Measurements from ENCODE around the gene BICC1. TPM values are rescaled to one million over a fixed set of nuclear protein-coding genes. Genes with fewer than 3 reads are reported as not detected.
A peak's percentile ranks its signal among the peaks of the same experiment; 100 is the strongest.

Gene BICC1
- total RNA-seq, 1 donor from 2014 or later, result 609 TPM

- peak; percentile 85 for DNase-seq (ENCODE audit: low read depth)
Observed at GRCh38 chr10:58651040-58651439, 138.4 kb downstream of the BICC1 start.

DNA sequence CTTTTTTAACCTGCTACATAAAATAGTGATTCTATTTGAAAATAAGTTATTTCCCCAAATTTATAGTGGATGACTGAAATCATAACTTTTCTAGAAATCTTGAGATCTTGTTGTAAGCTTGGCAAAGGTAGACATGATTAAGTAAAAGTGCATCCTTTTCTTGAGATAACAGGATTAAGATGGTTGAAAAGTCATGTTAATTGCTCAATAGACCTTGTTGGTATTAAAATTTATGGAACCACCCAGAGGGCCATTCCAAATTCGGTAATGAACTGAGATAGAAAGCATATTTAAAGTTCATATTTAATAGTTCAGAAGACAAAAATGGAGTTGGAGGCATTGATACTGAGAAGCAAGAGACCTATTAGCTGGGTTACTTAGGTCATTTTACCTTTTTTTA, 139.1 kb downstream of the BICC1 start:
- DNase-seq (ENCODE audit: low read depth), result no peak

- no peak for DNase-seq (ENCODE audit: low read depth)
Observed at GRCh38 chr10:58653139-58653538, 140.5 kb downstream of the BICC1 start.

GRCh38 chr10:58660575-58661255, 148.0 kb downstream of the BICC1 start:
- DNase-seq (ENCODE audit: low read depth), result peak; percentile 63

GRCh38 chr10:58661336-58661735, 148.7 kb downstream of the BICC1 start:
- DNase-seq (ENCODE audit: low read depth), result peak; percentile 65

DNA sequence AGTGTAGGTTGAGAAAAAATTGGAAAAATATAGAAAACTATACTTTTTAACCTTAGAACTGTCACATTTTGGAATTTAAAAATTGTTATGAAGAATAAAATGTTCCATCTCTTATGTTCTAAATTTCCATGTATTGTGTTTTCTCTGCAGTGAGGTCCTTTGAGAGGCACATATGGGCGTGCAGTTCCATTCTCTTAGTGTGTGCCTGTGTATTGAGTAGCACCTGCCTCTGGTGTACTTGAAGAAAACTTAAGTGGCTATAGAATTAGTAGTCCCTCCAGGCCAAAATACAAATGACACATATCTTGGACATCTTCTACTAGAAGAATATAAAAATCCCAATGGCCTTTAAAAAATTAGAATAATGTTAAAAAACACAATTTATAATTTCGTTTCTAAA, 149.2 kb downstream of the BICC1 start:
- DNase-seq (ENCODE audit: low read depth), result no peak

DNA sequence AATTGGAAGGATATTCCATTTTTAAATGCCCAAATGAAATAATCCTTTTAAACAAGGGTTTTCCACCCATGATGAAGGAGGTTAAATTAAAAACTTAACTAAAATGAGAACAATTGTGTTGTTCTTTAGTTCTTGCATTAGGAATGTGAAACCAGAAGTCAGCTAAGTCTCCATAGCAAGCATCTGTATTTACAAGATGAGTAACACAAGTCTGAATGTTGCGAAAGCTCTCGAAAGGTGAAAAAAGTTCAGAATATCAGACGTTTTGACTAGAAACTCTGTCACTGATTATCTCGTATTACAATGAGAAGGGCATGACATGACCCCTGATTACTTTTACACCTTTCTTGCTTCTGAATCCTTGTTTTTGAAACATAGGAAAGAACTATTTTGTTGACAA, 149.6 kb downstream of the BICC1 start:
- DNase-seq (ENCODE audit: low read depth), result peak; percentile 99

- DNase-seq (ENCODE audit: low read depth), result no peak
Observed at GRCh38 chr10:58665361-58665760, 152.7 kb downstream of the BICC1 start.

DNA sequence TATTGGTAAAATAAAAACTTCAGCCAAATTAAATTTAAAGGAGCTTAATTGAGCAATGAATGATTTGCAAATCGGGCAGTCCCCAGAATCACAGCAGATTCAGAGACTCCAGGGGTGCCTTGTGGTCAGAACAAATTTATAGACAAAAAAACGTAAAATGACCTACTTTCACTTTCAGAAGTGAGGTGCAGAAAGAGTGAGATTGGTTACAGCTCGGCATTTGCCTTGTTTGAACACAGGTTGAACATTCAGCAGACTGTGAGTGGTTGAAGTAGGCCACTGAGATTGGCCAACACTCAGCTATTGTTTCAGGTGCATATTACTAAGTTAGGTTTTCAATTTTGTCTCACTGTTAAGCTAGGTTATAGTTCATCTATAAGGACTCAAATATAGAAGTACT, 153.4 kb downstream of the BICC1 start:
- DNase-seq (ENCODE audit: low read depth), result peak; percentile 78

GRCh38 chr10:58667658-58668310, 155.1 kb downstream of the BICC1 start:
- DNase-seq (ENCODE audit: low read depth), result no peak

DNA sequence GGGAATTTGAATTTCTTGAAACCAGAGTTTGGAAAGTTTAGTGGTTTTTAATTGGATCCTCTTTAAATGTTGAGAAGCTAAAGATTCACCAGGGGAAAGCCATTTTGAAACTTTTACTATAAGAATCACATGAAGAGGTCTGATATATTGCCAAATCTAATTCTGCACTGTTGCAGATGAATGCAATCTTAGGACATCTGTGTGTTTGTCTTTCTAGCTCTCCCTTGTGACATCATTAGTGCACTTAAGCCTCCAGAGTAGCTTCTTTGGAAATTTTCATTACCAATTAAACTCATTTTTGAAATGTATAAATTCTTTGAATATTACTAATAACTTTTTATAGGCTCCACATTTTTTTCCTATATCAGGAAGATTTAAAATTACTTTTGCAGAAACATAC, 160.2 kb downstream of the BICC1 start:
- peak; percentile 36 for DNase-seq (ENCODE audit: low read depth)

DNA sequence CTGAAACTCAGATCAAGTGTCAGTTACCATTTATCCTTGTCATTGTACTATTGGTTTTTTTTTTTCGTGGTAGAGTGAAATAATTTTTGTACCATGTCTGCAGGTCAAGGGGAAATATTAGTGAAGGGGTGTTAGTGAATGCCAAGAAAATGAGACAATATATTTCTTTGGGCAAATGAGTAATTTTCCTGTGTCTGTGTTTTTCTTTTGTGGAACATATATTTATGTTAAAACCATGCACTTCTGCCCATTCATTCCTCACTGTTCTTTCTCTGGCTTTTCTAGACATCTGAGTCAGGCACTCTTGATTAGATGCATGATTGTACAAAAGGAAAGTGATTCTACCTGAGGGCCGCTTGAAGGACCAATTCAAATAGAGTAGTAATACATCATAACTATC, 161.6 kb downstream of the BICC1 start:
- no peak for DNase-seq (ENCODE audit: low read depth)

GRCh38 chr10:58675321-58675720, 162.6 kb downstream of the BICC1 start:
- no peak for DNase-seq (ENCODE audit: low read depth)

GRCh38 chr10:58691528-58691927, 178.9 kb downstream of the BICC1 start:
- no peak for DNase-seq (ENCODE audit: low read depth)

DNA sequence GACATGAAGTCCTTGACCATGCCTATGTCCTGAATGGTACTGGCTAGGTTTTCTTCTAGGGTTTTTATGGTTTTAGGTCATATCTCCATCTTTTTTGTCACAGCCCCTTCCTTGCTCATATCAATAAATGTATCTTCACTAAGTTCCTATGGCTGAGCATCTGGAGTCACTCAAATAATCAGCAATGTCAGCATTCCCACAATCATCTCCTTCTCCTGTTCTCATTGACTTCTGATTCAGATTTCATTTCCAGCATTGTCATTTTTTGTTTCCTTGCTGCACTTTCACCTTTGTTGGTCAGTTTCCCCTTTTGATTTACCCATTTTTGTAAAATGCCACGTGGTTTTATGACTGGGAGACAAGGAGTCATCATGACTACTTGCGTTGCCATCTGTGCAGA, 181.2 kb downstream of the BICC1 start:
- DNase-seq (ENCODE audit: low read depth), result no peak

DNA sequence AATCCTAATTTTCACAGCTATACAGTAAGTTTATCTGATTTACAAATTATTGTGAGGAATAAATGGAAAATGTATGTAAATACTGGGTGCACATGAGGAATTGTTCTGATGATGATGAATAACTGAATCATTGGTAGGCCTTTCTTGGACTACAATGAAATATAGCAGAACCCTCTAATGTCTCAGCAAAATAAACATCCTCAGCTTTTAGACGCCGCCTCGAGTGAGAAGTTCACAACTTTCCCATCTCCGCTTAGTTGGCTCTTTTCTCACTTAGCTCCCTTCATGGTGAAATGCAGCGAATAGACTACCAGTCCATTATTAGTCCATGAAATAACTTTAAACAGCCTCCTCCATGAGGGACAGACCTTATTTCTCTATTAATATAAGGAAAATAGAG, 182.3 kb downstream of the BICC1 start:
- DNase-seq (ENCODE audit: low read depth), result no peak

- peak; percentile 43 for DNase-seq (ENCODE audit: low read depth)
Observed at GRCh38 chr10:58696736-58697135, 184.1 kb downstream of the BICC1 start.

DNA sequence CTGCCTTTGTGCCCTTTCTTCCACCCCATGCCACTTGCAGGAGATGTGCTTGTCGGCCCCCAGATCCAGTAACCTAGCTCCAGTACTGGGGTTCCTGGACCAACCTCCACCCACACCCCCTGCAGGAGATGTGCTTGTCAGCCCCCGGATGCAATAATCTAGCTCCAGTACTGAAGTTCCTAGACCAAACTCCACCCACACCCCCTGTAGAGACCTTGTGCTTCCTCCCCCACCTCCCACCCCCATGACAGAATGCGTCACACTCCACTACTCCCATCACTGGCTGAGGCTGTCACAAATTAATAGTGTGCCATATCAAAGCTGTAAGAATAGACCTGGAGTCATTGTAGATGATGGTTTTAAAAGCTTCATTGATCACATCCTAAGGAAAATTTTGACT, 185.0 kb downstream of the BICC1 start:
- no peak for DNase-seq (ENCODE audit: low read depth)

GRCh38 chr10:58698777-58699356, 186.2 kb downstream of the BICC1 start:
- no peak for DNase-seq (ENCODE audit: low read depth)

DNA sequence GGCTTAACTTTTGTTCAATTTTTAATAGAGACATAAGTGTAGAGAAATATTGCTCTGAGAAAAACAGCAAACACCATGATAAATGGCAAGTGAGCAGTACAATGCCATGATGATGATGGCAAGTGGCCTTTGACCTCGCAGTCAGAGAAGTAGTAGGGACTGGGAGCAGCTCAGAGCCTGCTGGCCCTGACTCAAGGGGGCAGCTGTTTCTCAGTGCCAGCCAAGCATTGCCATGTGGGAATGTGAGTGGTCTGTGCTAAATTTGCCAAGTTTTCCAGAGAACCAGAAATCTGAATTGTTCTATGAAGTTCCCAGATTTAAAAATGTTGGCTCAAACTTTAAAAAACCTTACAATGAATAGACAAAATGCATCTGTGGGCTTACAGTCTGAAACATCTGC, 187.9 kb downstream of the BICC1 start:
- DNase-seq (ENCODE audit: low read depth), result no peak

GRCh38 chr10:58701405-58702135, 188.9 kb downstream of the BICC1 start:
- peak; percentile 78 for DNase-seq (ENCODE audit: low read depth)

GRCh38 chr10:58704226-58704625, 191.6 kb downstream of the BICC1 start:
- no peak for DNase-seq (ENCODE audit: low read depth)

DNA sequence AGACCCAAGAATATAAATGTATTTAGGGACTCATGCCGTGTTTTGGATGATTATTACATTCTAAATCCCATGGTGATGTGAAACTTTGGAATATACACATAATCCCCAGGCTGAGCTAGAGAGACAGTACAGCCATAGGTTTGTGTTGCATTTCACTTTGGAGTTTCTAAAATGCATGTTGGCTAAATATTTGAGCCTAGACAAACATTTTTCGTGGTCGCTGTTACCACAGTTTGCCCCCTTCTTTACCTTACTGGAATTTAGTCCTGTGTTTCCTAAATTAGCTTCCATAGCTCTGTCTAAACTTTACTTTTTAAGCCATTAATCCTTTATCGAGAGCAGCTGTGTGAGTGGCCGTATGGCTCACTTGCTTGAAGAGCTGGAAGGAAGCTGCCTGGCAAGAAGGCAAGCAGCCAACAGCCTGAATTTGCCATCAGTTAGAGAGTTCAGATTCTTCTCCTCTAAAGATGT, 192.0 kb downstream of the BICC1 start:
- DNase-seq (ENCODE audit: low read depth), result no peak

Measured in renal cortical epithelial cell (primary cell).